ENCODE data around the gene PEX26. TPM values are rescaled to one million over a fixed set of nuclear protein-coding genes. Genes with fewer than 3 reads are reported as not detected.
A peak's percentile ranks its signal among the peaks of the same experiment; 100 is the strongest.

The PEX26 gene
- total RNA-seq, 2 donors from 2014 or later = 39.1 to 46.0 TPM

- H3K27ac ChIP-seq = no peak overlapping the region
- TF ChIP-seq CTCF (IDR thresholded peaks at IDR 0.05) = no peak
- no peaks in the 10 kb centered on the region for H3K9me3 ChIP-seq
- H3K36me3 ChIP-seq = no peaks in the 10 kb centered on the region
- H3K4me1 ChIP-seq (ENCODE audit: control insufficient read depth in 1 of 2, low read depth in 2 of 2) = peaks cover 19 to 44% of the 10 kb centered on the region in 2 donors
- no peak overlapping the region for H3K4me3 ChIP-seq
- no peak for ATAC-seq (ENCODE audit: insufficient number of reproducible peaks, low FRiP score, low read depth)
- no peaks in the 10 kb centered on the region for H3K27me3 ChIP-seq (replicated peaks; ENCODE audit: insufficient read depth)
- no peak for DNase-seq (ENCODE audit: low spot score)
Observed at GRCh38 chr22:18065256-18065655, 12.5 kb upstream of the PEX26 start.

- H3K9me3 ChIP-seq = no peaks in the 10 kb centered on the region
- H3K27ac ChIP-seq = peak overlapping the region; percentile 88 to 97
- DNase-seq (ENCODE audit: low spot score) = no peak
- H3K4me3 ChIP-seq = no peak overlapping the region
- no peaks in the 10 kb centered on the region for H3K36me3 ChIP-seq
- peaks cover 19 to 37% of the 10 kb centered on the region in 2 donors for H3K4me1 ChIP-seq (ENCODE audit: control insufficient read depth in 1 of 2, low read depth in 2 of 2)
- TF ChIP-seq CTCF (IDR thresholded peaks at IDR 0.05) = no peak
- H3K27me3 ChIP-seq (replicated peaks; ENCODE audit: insufficient read depth) = no peaks in the 10 kb centered on the region
- ATAC-seq (ENCODE audit: insufficient number of reproducible peaks, low FRiP score, low read depth) = no peak
Observed at GRCh38 chr22:18066181-18066859, 11.5 kb upstream of the PEX26 start.

- DNase-seq (ENCODE audit: low spot score) (no peak), ATAC-seq (ENCODE audit: insufficient number of reproducible peaks, low FRiP score, low read depth) (peak; percentile 29)
- TF ChIP-seq CTCF (IDR thresholded peaks at IDR 0.05) = no peak
- Histone ChIP-seq H3K36me3 (no peaks in the 10 kb centered on the region), H3K27me3 (replicated peaks; ENCODE audit: insufficient read depth) (no peaks in the 10 kb centered on the region), H3K9me3 (no peaks in the 10 kb centered on the region), H3K4me1 (ENCODE audit: control insufficient read depth in 1 of 2, low read depth in 2 of 2) (peaks cover 15 to 30% of the 10 kb centered on the region in 2 donors), H3K27ac (peak overlapping the region; percentile 88 to 97), H3K4me3 (peak overlapping the region; percentile 51)
Observed at GRCh38 chr22:18067121-18067520, 10.7 kb upstream of the PEX26 start.

GRCh38 chr22:18067548-18068341 is 10.0 kb upstream of the PEX26 start:
- Histone ChIP-seq H3K4me3 (peak overlapping the region; percentile 51), H3K27me3 (replicated peaks; ENCODE audit: insufficient read depth) (no peaks in the 10 kb centered on the region), H3K4me1 (ENCODE audit: control insufficient read depth in 1 of 2, low read depth in 2 of 2) (peaks cover 15 to 30% of the 10 kb centered on the region in 2 donors), H3K9me3 (no peaks in the 10 kb centered on the region), H3K27ac (peak overlapping the region; percentile 88 to 97), H3K36me3 (no peaks in the 10 kb centered on the region)
- TF ChIP-seq CTCF (IDR thresholded peaks at IDR 0.05) = no peak
- no peak for DNase-seq (ENCODE audit: low spot score)
- ATAC-seq (ENCODE audit: insufficient number of reproducible peaks, low FRiP score, low read depth) = peak; percentile 2

- peak overlapping the region; percentile 51 for H3K4me3 ChIP-seq
- no peaks in the 10 kb centered on the region for H3K27me3 ChIP-seq (replicated peaks; ENCODE audit: insufficient read depth)
- TF ChIP-seq CTCF (IDR thresholded peaks at IDR 0.05) = no peak
- no peaks in the 10 kb centered on the region for H3K9me3 ChIP-seq
- ATAC-seq (ENCODE audit: insufficient number of reproducible peaks, low FRiP score, low read depth) (peak; percentile 60), DNase-seq (ENCODE audit: low spot score) (no peak)
- H3K27ac ChIP-seq = peak overlapping the region; percentile 88 to 97
- H3K4me1 ChIP-seq (ENCODE audit: control insufficient read depth in 1 of 2, low read depth in 2 of 2) = peaks cover 15 to 30% of the 10 kb centered on the region in 2 donors
- H3K36me3 ChIP-seq = no peaks in the 10 kb centered on the region
Observed at GRCh38 chr22:18068381-18068988, 9.3 kb upstream of the PEX26 start.

Measured in thoracic aorta (tissue), 2 donors.